Omental fat pad (tissue), 4 donors: ENCODE results near the gene ZNF597. TPM values are rescaled to one million over a fixed set of nuclear protein-coding genes. Genes with fewer than 3 reads are reported as not detected.

ENCODE experiments used
- ATAC-seq: fragments of 150-250 bp; one replicate; pipeline ENCODE4 v1.9.1; 2016; ENCODE audit warnings: mild to moderate bottlenecking, moderate library complexity; ENCODE audit not compliant: low FRiP score
- DNase-seq: peaks from one replicate; pipeline ENCODE4 v3.0.0-alpha.2; 2019; ENCODE audit warnings: low spot score
- total RNA-seq, 4 donors: library from RNA; depleted of rRNA; stranded (reverse); fragments of >200 nt; gene quantifications; one replicate each; pipeline ENCODE4 v1.1.0, GENCODE V29; 2016
- TF ChIP-seq, protein P1 (sequence below), 3 donors: fragments of 450-650 bp; IDR thresholded peaks; one replicate each; pipeline ENCODE4 v1.5.1; 2016 to 2017; ENCODE audit warnings: antibody characterized with exemption in 3 of 3, mild to moderate bottlenecking in 3 of 3, moderate library complexity in 2 of 3

The ZNF597 gene, protein sequence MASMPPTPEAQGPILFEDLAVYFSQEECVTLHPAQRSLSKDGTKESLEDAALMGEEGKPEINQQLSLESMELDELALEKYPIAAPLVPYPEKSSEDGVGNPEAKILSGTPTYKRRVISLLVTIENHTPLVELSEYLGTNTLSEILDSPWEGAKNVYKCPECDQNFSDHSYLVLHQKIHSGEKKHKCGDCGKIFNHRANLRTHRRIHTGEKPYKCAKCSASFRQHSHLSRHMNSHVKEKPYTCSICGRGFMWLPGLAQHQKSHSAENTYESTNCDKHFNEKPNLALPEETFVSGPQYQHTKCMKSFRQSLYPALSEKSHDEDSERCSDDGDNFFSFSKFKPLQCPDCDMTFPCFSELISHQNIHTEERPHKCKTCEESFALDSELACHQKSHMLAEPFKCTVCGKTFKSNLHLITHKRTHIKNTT
- total RNA-seq = 1 to 10 TPM; 2.0 to 3.3 (median 2.7) TPM

DNA sequence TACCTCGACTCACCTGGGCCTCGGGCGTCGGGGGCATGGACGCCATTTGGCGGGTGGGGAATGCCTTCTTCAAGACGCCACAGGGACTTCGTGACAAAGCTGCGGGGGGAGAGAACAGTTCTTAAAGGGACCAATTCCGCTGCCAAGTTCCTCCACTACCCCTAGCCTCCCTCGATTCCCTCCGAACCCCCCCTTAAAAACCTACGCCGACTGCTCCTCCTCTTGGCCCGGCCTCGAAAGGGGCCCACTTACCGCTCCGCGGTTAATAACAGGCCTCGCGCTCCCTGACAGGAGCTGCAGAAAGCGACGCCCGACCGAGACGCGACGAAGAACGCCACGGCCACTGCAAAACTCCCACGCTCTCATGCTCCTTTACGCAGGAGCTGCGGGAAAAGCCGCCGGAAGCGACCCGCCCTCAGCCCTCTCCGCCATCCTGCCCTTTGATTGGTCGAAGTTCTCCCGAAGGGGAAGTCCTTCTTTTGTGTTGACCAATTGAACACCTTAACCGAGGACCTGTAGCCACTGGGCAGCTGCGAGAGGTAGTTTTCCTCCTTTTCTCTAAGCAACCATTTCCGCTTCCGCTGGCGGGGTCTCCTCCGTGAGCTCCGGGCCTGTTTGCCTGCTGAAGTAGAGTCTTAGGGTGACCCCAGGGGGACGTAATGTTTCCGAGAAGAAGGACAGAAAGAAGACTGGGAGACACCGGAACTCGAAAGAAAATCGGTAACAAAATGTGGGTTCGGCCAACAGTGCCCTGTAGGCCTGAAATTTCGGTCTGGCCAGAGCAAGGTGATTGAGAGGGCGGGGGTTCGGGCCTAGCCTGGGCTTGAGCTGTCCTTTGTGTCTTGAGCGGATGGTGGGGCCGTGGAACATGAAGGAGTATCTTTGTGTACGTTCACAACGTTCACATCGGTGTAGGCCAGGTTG is at the start of gene ZNF597, which contains the start of gene NAA60:
TSS of gene ZNF597 (minus strand) at position 397 of the 924 bp plus-strand sequence. CDS start at position 46, 351 bp downstream.
TSS of gene NAA60 (plus strand) at position 573 of the 924 bp plus-strand sequence. CDS start 32,548 bp downstream, outside the sequence.
- ATAC-seq = peak; percentile 96
- DNase-seq = peak; percentile 39
- TF ChIP-seq, protein P1, sequence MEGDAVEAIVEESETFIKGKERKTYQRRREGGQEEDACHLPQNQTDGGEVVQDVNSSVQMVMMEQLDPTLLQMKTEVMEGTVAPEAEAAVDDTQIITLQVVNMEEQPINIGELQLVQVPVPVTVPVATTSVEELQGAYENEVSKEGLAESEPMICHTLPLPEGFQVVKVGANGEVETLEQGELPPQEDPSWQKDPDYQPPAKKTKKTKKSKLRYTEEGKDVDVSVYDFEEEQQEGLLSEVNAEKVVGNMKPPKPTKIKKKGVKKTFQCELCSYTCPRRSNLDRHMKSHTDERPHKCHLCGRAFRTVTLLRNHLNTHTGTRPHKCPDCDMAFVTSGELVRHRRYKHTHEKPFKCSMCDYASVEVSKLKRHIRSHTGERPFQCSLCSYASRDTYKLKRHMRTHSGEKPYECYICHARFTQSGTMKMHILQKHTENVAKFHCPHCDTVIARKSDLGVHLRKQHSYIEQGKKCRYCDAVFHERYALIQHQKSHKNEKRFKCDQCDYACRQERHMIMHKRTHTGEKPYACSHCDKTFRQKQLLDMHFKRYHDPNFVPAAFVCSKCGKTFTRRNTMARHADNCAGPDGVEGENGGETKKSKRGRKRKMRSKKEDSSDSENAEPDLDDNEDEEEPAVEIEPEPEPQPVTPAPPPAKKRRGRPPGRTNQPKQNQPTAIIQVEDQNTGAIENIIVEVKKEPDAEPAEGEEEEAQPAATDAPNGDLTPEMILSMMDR (IDR thresholded peaks at IDR 0.05) = no peak

DNA sequence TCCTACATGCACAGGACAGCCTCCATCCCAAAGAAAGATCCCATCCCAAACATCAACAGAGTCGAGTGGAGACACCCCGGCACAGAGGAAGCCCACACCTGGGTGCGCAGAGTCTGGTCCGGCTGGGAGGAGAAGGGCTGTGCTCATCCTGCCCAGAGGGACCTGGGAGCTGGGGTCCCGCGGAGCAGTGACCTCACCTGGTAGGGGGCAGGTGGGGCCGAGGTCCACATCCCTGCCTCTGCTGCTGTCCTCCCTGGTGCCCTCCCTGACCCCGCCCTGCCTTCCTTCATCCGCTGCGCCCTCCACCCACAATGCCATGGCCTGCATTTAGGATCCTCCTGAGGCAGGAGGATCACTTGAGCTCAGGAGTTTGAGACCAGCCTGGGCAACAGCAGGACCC is 49.1 kb upstream of the ZNF597 start:
- DNase-seq (no peak), ATAC-seq (no peak)
- TF ChIP-seq, protein P1 (IDR thresholded peaks at IDR 0.05) = no peak

DNA sequence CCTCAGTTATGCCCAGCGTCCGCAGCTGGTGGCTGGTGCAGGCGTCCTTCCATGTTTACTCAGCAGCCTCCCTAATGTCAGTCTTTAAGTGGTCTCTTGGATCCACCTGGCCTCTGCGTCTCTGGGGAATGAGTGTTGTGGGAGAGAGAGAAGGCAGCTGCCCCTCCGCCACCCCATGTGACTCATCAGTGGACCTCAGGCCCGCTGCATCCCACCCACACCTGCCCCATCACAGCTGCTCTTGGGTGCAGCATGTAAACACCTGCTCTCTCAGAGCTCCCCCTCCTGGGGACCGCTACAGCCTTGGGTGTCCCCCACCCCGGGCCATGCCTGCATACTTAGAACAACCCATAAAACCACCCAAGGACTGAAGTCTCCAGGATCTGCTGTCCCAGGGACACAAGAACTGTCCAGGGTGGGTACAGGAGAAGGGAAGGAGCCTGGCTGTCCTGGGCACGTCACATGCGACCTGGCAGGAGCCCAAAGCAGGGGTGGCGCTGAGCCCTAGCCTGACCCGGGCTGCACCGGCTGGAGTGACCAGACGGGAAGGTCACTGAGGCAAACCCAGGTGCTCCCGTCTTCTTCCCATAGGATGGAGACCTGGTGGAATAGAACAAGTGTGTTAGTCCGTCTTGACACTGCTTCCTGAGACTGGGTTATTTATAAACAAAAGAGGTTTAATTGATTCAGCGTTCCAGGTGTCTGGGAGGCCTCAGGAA is 47.8 kb upstream of the ZNF597 start:
- ATAC-seq (no peak), DNase-seq (no peak)

DNA sequence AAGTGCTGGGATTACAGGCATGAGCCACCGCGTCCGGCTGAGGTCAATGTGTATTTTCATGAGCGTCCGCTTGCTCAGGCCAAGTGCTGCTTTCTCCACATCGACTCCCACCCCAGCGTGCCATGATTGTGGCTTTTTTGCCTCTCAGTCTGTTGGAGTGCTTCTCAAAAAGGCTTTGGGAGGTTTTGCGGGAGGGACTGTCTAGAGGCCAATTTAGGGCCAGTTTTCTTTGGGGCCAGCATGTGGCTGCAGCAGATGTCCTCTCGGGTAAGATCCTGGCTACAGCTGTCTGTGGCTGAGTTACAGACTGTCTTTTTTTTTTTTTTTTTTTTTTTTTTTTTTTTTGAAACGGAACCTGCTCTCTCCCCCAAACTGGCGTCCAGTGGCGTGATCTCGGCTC is 45.5 kb upstream of the ZNF597 start:
- TF ChIP-seq, protein P1 (IDR thresholded peaks at IDR 0.05) = no peak
- no peak for DNase-seq
- ATAC-seq = no peak

More for the DNA sequence above, 47.8 kb upstream of the ZNF597 start:
- TF ChIP-seq, protein P1 (IDR thresholded peaks at IDR 0.05) = no peak

DNA sequence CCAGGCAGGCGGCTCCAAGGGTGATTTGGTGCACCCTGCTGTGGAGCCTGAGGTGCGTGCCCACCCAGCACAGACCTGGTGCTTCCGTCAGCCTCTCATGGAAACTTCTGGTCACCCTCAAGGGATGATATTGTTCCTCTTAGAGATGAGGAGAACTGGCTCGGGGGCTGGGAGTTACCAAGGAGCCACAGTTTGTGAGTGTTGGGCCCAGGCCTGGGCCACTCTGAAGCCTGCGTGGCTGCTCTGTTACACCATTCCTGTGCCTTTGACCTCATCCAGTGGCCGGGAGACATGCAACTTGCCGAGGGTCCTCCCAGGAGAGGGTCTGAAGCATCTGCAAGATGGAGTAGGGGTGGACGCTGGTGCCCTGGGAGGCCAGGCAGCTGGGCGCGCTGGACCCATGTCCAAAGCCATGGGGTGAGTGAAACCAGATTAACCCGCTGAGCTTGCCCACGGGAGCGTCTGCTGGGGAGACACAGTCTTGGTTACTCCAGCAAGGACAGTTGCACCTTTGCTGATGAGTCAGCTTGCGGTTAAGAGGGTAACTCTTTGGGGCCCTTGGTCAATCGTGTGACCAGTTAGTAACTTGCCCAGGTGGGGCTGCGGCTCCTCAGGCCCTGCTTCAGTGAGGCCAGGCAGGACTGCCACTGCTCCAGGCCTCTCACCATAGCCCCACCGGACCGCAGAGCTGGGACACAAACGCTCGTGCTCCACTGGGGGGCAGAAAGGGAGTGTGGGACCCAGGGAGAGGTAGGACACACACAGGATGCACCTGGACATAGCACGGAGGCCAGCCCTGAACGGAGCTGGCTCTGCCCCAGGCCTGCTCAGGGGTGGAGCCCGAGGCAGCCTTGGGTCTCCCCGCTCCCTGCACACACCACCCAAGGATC is 44.5 kb upstream of the ZNF597 start:
- no peak for DNase-seq
- ATAC-seq = no peak
- TF ChIP-seq, protein P1 (IDR thresholded peaks at IDR 0.05) = no peak
